ENCODE measurements around the gene YPEL1. TPM values are rescaled to one million over a fixed set of nuclear protein-coding genes. Genes with fewer than 3 reads are reported as not detected.

The YPEL1 gene
- total RNA-seq, 1 experiment from 2014 or later = 3.1 TPM

GRCh38 chr22:21677606-21678443 is 57.8 kb downstream of the YPEL1 start:
- Histone ChIP-seq H3K4me2 (ENCODE audit: low read length) (no peak overlapping the region), H3K9ac (ENCODE audit: low read length) (no peak overlapping the region), H3K79me2 (ENCODE audit: insufficient read depth, low read length) (no peaks in the 10 kb centered on the region), H3K4me3 (replicated peaks in 1 of 2; ENCODE audit: low read depth in 1 of 2, low read length in 2 of 2) (no peak overlapping the region), H3K4me1 (ENCODE audit: control insufficient read depth in 1 of 2, insufficient read depth in 2 of 2, low read length in 2 of 2) (peaks cover 0 to 6% of the 10 kb centered on the region in 2 experiments; a peak in 1 of 4 replicates), H4K20me1 (ENCODE audit: insufficient read depth) (no peaks in the 10 kb centered on the region), H2AFZ (ENCODE audit: low read depth, low read length, poor library complexity, severe bottlenecking) (no peak overlapping the region), H3K9me2 (ENCODE audit: insufficient read depth) (no peaks in the 10 kb centered on the region), H3K36me3 (ENCODE audit: control insufficient read depth in 1 of 2, insufficient read depth in 2 of 2, low read length in 2 of 2) (peaks cover 11 to 16% of the 10 kb centered on the region in 2 experiments; a peak in 3 of 4 replicates), H3K27me3 (ENCODE audit: insufficient read depth, low read length) (no peaks in the 10 kb centered on the region), H3K9me3 (ENCODE audit: control insufficient read depth in 1 of 2, insufficient read depth in 1 of 2, low read depth in 1 of 2, low read length in 2 of 2) (no peaks in the 10 kb centered on the region), H3K27ac (ENCODE audit: low read depth, low read length) (no peak overlapping the region)
- POLR2A ChIA-PET = no interaction called here
- ATAC-seq (no peak), DNase-seq (ENCODE audit: low read depth, low spot score) (no peak)
- RAD21 ChIA-PET (ENCODE audit: low non-redundant PET in 1 of 2, low total read pairs in 2 of 2, uncharacterized antibody in 2 of 2, unreplicated experiment in 2 of 2) = no interaction called here
- CTCF ChIA-PET = no interaction called here
- no TSS peak for BruUV-seq (replicated peaks)
- intact Hi-C loops (cut with micrococcal nuclease) = no loop called here
- TF ChIP-seq CTCF (IDR thresholded peaks at IDR 0.05 in 2 of 3, conservative IDR thresholded peaks at IDR 0.05 in 1 of 3; ENCODE audit: borderline replicate concordance in 1 of 3, insufficient read depth in 1 of 3, low read depth in 2 of 3, low read length in 2 of 3) (no peak), ATF3 (IDR thresholded peaks at IDR 0.05) (no peak), MAX (IDR thresholded peaks at IDR 0.05) (no peak), ELF1 (IDR thresholded peaks at IDR 0.05; ENCODE audit: borderline replicate concordance, low read depth) (no peak), RAD21 (IDR thresholded peaks at IDR 0.05; ENCODE audit: low read depth) (no peak), EZH2 (IDR thresholded peaks at IDR 0.05) (no peak), CBX3 (IDR thresholded peaks at IDR 0.05; ENCODE audit: low read depth) (no peak), SIN3A (IDR thresholded peaks at IDR 0.05; ENCODE audit: low read depth) (no peak), POLR2AphosphoS5 (IDR thresholded peaks at IDR 0.05; ENCODE audit: low read depth, low read length) (no peak), ZBTB33 (IDR thresholded peaks at IDR 0.05; ENCODE audit: extremely low read depth, insufficient replicate concordance, low read length) (no peak), EGR1 (IDR thresholded peaks at IDR 0.05; ENCODE audit: low read depth) (no peak), ZFX (IDR thresholded peaks at IDR 0.05) (no peak), POLR2A (IDR thresholded peaks at IDR 0.05; ENCODE audit: borderline replicate concordance, extremely low read depth, insufficient read depth, insufficient read length) (no peak), SRF (IDR thresholded peaks at IDR 0.05; ENCODE audit: low read depth) (no peak), SP1 (IDR thresholded peaks at IDR 0.05; ENCODE audit: low read depth) (no peak), YY1 (IDR thresholded peaks at IDR 0.05; ENCODE audit: extremely low read depth, insufficient replicate concordance, low read depth, low read length) (no peak), REST (IDR thresholded peaks at IDR 0.05; ENCODE audit: low read depth) (no peak), JUND (IDR thresholded peaks at IDR 0.05) (no peak), TCF7L2 (IDR thresholded peaks at IDR 0.05; ENCODE audit: borderline replicate concordance, extremely low read depth, insufficient read depth, insufficient read length) (no peak)
